Pancreas (tissue), 10 donors: ENCODE data around the gene VAMP4. TPM values are rescaled to one million over a fixed set of nuclear protein-coding genes. Genes with fewer than 3 reads are reported as not detected.
A peak's percentile ranks its signal among the peaks of the same experiment; 100 is the strongest.

Source experiments
- ATAC-seq, 4 donors: fragments of 200-7000 bp; cut with Tn5 transposase; one replicate each; pipeline versions ENCODE4 v1.8.0 to v1.9.1; 2020; ENCODE audit warnings: mild to moderate bottlenecking in 4 of 4, moderate library complexity in 4 of 4
- DNase-seq, 6 donors: peaks; one replicate each; pipeline ENCODE4 v3.0.0-alpha.2; 2020
- FAIRE-seq: peaks from 2 replicates; lab custom pipeline; 2012; peaks lifted over from hg19 to GRCh38; lab: Jason Lieb, UNC
- H3K27ac ChIP-seq, 4 donors: fragments of 200-600 bp; sonication (generic); 1 replicate in 3 of 4; 2 replicates in 1 of 4; pipeline versions ENCODE4 v1.5.0 to v1.8.0; 2020
- H3K27me3 ChIP-seq, 4 donors: fragments of 200-600 bp; one replicate each; pipeline ENCODE4 v1.8.0; 2021
- H3K36me3 ChIP-seq, 3 donors: fragments of 200-600 bp; sonication (generic) in 1 of 3; one replicate each; pipeline versions ENCODE4 v1.5.0 to v1.8.0; 2020 to 2021
- H3K4me1 ChIP-seq, 3 donors: fragments of 200-600 bp; one replicate each; pipeline ENCODE4 v1.8.0; 2021
- H3K4me3 ChIP-seq, 4 donors: fragments of 200-600 bp; sonication (generic) in 2 of 4; one replicate each; pipeline versions ENCODE4 v1.5.0 to v1.8.0; 2020 to 2021
- H3K9me3 ChIP-seq, 4 donors: fragments of 200-600 bp; one replicate each; pipeline ENCODE4 v1.8.0; 2021
- WGBS, 2 donors: extraction: QIAGEN DNeasy Blood & Tissue Kit; methylation state at CpG; one replicate each; pipeline ENCODE4 v1.1.7; 2013; 5-methylcytosine and 5-hydroxymethylcytosine counted together
- intact Hi-C, 3 donors: fragments of 100-400 bp; cut with DNase I; formaldehyde crosslinking; loops; one replicate each; pipeline versions ENCODE4 v1.11.1 to v1.14.2; 2022
- polyA plus RNA-seq, 2 donors: library from polyadenylated mRNA; stranded (reverse); fragments of 200-250 nt; gene quantifications; one replicate each; pipeline ENCODE4 v1.2.3, GENCODE V29; 2013
- total RNA-seq, 6 donors: library from RNA; stranded (reverse); fragmentation: NEBNext Ultra II Directional in 4 of 6; extraction: Animal tissue kit (Norgen Biotek cat#: 25700) in 4 of 6; gene quantifications; one replicate each; pipeline versions ENCODE4 v1.2.1 to v1.2.4, GENCODE V29; 2021 to 2023
- TF ChIP-seq, protein P1 (sequence below), 4 donors: fragments of 200-600 bp; sonication (generic) in 3 of 4; IDR thresholded peaks; one replicate each; pipeline versions ENCODE4 v1.5.0 to v1.8.0; 2021; ENCODE audit warnings: antibody characterized with exemption in 4 of 4
- donor health status: healthy with polysubstance abuse.
- donor health status: DM: no; HTN: no; CAD: no; lungs with moderate emphysema.
- donor health status: DM: no; HTN: no; CAD: no.
- donor health status: control.
- donor health status: control.
- donor health status: Bipolar disorder and iron deficiency.
- donor health status: DM: yes; HTN: yes; CAD: no.
- donor health status: DM: no; HTN: no; CAD: no.
- donor health status: DM: no; HTN: no; CAD: no.
- donor health status: DM: yes; HTN: yes; CAD: no.

VAMP4 gene
- total and polyA plus RNA-seq, 8 donors: 3.2 to 7.6 (median 6.2) TPM

DNA sequence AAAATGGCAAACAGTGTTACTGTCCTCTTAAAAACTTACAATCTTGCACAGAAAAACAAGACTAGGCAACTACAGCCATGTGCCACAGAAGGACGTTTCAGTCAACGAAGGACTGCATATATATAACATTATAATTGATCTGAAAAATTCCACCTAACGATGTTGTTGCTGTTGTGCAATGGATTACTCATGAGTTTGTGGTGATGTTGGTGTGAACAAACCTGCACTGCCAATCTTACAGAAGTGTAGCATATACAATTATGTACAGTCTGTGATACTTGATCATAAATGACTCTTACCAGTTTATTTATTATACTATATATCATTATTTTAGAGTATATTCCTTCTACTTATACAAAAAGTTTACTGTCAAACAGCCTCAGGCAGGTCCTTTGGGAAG, 6.8 kb upstream of the VAMP4 start:
- no peak for DNase-seq
- no peaks in the 10 kb centered on the region for H3K9me3 ChIP-seq
- H3K36me3 ChIP-seq: no peaks in the 10 kb centered on the region
- peaks cover 0 to under 1% (median 0%) of the 10 kb centered on the region in 3 donors for H3K4me1 ChIP-seq
- intact Hi-C loops: no loop called here
- WGBS, 2 donors: 61 to 75% methylated on average over 3 of the region's 3 CpGs
- no peak overlapping the region for H3K27ac ChIP-seq
- no peak for ATAC-seq
- TF ChIP-seq, protein P1, sequence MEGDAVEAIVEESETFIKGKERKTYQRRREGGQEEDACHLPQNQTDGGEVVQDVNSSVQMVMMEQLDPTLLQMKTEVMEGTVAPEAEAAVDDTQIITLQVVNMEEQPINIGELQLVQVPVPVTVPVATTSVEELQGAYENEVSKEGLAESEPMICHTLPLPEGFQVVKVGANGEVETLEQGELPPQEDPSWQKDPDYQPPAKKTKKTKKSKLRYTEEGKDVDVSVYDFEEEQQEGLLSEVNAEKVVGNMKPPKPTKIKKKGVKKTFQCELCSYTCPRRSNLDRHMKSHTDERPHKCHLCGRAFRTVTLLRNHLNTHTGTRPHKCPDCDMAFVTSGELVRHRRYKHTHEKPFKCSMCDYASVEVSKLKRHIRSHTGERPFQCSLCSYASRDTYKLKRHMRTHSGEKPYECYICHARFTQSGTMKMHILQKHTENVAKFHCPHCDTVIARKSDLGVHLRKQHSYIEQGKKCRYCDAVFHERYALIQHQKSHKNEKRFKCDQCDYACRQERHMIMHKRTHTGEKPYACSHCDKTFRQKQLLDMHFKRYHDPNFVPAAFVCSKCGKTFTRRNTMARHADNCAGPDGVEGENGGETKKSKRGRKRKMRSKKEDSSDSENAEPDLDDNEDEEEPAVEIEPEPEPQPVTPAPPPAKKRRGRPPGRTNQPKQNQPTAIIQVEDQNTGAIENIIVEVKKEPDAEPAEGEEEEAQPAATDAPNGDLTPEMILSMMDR (IDR thresholded peaks at IDR 0.05): no peak
- H3K4me3 ChIP-seq: no peak overlapping the region
- H3K27me3 ChIP-seq: no peaks in the 10 kb centered on the region
- no peak for FAIRE-seq

DNA sequence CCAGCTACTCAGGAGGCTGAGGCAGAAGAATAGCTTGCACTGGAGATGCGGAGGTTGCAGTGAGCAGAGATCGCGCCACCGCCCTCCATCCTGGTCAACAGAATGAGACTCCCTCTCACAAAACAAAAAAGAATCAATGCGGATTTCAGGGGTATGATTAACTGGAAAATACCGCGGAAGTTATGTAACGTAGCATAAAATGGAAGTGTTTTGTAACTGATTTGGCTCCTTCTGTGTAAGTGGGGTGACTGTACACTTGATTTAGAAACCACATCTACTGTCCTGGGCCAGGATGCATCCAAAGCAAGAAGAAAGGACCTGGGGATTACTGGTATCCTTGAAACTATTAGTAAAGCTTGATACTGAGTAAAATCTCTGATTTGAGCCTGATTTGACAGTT, 3.1 kb upstream of the VAMP4 start:
- FAIRE-seq: no peak
- WGBS, 2 donors: 92 to 99% methylated on average over 8 of the region's 8 CpGs
- H3K9me3 ChIP-seq: no peaks in the 10 kb centered on the region
- intact Hi-C loops: no loop called here
- DNase-seq: no peak
- TF ChIP-seq, protein P1 (IDR thresholded peaks at IDR 0.05): no peak
- H3K36me3 ChIP-seq: no peaks in the 10 kb centered on the region
- ATAC-seq: no peak
- no peak overlapping the region for H3K27ac ChIP-seq
- no peaks in the 10 kb centered on the region for H3K27me3 ChIP-seq
- peaks cover 0 to 18% (median 11%) of the 10 kb centered on the region in 3 donors for H3K4me1 ChIP-seq
- no peak overlapping the region for H3K4me3 ChIP-seq

DNA sequence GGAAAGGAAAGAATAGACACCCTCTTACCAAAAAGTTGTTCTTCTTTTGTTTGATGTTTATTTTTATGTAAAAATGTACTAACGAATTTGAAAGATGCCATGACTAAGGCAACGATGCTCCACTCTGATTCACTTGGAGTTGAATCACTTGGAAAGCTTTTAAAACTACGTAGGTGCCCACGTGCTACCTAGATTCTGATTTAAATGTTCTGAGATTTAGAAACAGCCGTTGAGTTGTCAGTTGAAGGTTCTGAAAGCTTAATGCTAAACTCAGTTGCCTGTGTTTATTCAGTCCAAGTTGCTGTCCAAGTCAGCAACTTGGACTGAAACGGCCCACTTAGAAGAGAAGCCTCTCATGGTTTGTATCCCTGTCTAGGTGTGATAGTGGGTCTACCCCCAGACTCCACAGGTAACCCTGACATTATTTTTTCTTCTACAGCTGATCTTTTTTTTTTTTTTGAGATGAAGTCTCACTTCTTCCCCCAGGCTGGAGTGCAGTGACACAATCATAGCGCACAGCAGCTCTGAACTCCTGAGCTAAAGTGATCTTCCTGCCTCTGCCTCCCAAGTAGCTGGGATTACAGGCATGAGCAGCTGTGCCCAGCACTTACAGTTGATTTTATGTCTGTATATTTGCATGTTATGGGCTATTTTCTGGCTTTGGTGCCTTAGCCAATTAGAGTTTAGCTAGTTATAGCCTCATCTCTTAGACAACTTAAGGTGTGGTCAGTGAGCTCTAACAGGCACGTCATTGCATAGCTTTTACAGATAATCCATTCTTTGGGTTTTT, 1.4 kb upstream of the VAMP4 start:
- ATAC-seq (peak in 1 of 4 donors; percentile 5), DNase-seq (no peak), FAIRE-seq (no peak)
- intact Hi-C loops: no loop called here
- 38 to 43% methylated on average over 8 of the region's 8 CpGs for WGBS, 2 donors
- Histone ChIP-seq H3K36me3 (no peaks in the 10 kb centered on the region), H3K4me1 (peaks cover 0 to 21% (median 11%) of the 10 kb centered on the region in 3 donors), H3K4me3 (peak overlapping the region in 2 of 4 donors; percentile 67 to 84), H3K27ac (peak overlapping the region in 3 of 4 donors; percentile 84 to 93 (median 90)), H3K27me3 (no peaks in the 10 kb centered on the region), H3K9me3 (no peaks in the 10 kb centered on the region)
- TF ChIP-seq, protein P1 (IDR thresholded peaks at IDR 0.05): no peak

DNA sequence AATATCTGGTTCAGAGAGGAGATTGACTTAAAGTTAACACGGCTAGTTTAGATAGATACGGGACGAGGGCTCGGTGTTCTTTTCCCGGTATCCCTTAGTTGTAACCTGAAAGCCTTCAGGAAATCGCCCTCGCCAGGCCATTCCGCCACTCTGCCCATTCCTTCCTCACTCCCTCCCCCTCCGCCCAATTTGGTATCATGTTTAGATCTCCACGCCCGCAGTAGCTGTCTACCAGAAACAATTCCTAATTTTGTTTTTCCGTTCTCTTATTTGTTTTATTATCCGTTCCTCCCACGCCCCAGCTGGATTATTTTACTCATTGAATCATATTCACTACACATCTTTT, 685 bp upstream of the VAMP4 start:
- TF ChIP-seq, protein P1 (IDR thresholded peaks at IDR 0.05): no peak
- ATAC-seq (peak; percentile 38 to 63 (median 52)), FAIRE-seq (no peak), DNase-seq (peak in 4 of 6 donors; percentile 22 to 60 (median 33))
- intact Hi-C loops: no loop called here
- Histone ChIP-seq H3K27ac (peak overlapping the region; percentile 77 to 93 (median 87)), H3K9me3 (no peaks in the 10 kb centered on the region), H3K4me1 (peaks cover 0 to 22% (median 11%) of the 10 kb centered on the region in 3 donors), H3K4me3 (peak overlapping the region; percentile 67 to 99 (median 80)), H3K27me3 (no peaks in the 10 kb centered on the region), H3K36me3 (no peaks in the 10 kb centered on the region)
- 0% methylated on average over 14 of the region's 14 CpGs for WGBS, 2 donors
